ENCODE results near the gene TEP1.

The TEP1 gene

DNA sequence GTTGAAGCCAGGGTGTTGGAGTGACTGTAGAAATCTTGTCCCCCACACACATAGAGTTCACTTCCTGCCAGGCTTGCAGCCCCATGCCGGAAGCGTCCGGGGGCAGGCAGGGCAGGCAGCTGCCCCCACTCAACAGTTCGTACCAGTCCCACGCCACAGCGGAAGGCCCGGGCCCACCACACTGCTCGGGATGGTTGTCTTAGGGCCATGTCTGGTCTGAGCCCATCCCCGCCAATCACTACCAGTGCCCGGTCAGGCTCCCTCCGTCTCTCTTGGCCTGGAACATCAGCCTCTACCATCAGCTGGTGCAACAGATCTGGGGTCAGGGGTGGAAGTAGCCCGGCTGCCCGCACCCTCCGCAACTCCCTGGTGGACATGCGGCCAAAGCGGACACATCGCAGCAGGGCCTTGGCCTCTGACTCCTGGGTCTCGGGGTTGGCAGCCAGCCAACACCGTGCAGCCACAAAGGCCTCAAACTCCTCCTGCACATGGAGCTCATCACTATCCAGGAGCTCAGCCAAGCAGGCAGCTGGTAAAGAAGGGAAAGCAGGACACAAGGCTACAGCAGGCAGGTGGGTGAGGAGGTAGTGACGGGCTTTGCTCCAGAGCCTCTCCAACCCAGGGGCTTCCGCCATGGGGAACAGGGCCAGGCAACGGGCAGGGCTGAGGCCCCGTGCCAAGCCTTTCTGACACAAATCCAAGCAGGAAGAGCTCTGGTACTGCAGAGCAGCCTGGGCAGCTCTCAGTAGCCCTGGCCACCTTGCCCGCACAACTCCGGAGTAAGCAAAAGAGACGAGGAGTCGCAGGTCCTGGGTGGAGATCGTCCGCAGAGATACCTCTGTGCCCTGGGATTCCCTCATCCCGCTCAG lies 16.7 kb upstream of the TEP1 start:
- no peak for DNase-seq (ENCODE audit: low read depth in 2 of 2)

DNA sequence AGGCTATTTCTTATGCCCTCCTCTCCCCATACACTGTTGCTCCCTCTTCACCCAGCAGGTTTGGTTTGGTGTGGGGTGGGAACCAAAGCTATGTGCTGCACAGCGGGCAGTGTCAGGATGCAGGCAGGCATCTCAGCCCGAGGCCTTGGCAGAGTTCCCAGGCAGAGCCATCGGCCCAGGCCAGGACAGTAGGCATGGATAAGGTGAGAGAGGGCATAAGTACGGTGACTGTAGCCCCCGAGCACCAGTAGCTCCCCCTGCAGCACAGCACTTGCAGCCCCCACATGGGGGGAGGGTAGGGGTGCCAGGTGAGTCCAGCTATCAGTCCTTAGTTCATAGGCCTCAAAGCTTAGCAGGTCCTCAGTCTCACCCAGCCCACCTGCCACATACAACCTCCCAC lies 15.5 kb upstream of the TEP1 start:
- DNase-seq (ENCODE audit: low read depth in 2 of 2), result no peak

DNA sequence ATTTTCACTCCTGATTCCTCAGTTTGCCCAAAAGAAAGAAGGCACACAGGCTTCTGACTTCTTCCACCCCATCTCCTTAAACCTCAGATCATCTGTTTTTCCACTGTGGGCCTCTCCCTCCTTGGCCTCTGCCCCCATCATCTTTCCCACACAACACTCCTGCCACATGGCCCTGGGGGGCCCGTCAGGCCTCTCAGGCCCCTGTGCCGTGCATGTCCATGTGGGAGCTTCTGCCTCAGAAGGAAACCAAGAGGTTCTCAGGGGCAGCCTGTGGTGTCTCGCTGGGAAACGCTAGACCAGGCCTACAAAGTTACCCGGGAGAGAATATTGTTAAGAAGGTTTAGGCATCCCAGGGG lies 14.7 kb upstream of the TEP1 start:
- no peak for DNase-seq (ENCODE audit: low read depth in 2 of 2)

DNA sequence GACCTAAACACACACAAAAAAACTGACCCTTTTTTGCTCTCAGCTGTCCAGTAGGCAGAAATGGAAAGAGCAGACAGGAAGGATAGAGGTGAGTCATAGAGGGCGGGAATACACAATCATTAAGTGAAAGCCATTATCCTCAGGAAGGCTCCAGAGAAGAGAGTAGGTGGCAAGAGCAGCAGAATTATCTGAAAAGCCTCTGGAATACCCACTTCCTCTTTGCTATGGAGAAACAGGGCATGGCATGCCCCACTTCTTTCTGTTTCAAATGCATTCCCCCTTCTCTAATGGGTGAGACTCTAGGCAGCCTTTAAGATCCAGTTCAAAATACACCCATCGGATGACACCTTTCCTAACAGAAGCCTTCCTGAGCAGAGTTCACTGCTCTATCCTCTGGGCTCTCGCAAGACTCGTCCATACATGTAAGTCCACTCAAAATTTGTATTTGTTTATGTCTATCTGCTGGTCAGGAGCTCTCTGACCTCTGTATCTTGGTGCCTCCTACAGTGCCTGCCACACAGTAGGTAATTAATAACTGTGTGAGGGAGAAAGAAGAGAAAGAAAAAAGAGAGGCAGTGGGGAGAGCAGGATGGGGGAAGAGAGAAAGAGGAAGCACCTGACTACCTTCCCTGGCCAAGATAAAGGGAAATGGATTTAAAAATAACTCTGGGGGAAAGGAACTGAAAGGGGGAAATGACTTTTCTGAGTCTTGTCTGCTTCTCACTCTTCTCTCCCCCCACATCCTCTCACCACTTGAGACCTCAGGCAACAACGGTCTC lies 14.1 kb upstream of the TEP1 start:
- peak in 1 of 2 experiments; percentile 12 for DNase-seq (ENCODE audit: low read depth in 2 of 2)

DNA sequence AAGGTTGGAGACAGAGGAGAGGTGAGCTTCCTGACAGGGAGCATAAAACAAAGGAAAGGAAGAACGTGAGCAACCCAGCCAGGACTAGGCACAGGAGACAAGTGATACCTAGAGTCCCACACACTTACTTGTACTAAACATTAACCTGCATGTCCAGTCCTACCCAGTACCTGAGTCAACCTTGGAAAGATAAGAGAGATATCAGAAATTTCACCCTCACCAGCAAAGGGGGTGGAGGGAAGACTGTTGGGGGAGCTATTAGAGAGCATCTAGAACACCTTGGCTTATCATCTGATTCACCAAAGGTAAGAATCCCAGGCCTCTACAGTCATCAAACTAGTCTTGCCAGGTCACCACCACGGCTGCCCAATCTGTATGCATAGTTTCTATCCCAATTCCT lies 11.6 kb upstream of the TEP1 start:
- DNase-seq (ENCODE audit: low read depth in 2 of 2), result no peak

DNA sequence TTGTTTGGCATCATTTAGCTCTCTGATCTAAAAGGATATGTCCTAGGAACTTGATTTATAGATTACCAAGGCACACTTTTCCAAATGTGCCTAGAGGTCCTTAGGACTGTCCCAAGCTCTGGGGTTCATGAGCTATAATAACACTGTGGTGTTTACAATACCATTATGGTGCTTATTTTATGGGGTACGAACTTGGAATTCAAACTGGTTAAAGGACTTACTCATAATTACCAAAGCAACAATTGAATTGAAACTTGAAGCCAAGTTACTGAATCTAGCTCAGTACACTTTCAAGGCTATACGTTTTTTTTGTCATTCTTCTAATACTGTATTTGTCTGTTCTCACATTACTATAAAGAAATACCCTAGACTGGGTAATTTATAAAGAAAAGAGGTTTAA lies 9.6 kb upstream of the TEP1 start:
- DNase-seq (ENCODE audit: low read depth in 2 of 2), result no peak

DNA sequence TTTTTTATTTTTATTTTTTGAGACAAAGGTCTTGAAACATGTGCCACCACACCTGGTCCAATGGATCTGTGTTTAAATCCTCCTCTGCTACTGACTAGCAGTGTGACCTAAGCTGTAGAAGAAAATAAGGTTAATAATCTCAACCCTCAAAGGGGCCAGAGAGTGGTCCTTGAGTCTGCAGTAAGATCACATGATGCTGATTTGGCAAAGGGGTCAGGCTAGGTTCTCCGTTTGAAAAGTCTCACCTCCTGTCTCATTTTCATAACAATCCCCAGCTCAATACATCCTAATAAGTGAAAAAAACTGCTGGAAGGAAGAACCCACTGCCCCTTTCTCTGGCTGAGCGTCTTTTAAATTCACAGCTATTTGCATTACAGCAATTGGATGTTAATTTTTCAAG lies 8.0 kb upstream of the TEP1 start:
- no peak for DNase-seq (ENCODE audit: low read depth in 2 of 2)

DNA sequence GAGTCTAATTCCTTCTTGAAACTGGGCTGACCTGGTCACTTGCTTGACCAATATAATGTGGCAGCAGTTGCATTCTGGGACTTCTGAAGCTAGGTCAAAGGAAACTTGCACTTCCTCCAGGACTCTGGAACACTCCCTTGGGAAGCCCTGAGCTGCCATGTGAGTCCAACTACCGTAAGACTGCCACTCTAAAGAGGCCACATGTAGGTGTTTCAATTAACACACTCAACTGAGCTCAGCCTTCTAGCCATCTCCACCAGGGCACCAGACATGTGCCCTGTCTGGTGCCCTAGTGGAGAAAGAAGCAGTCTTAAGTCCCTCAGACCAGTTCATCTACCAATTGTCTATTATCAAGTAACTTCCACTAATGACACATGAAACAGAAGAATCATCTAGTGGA lies 6.1 kb upstream of the TEP1 start:
- no peak for DNase-seq (ENCODE audit: low read depth in 2 of 2)

DNA sequence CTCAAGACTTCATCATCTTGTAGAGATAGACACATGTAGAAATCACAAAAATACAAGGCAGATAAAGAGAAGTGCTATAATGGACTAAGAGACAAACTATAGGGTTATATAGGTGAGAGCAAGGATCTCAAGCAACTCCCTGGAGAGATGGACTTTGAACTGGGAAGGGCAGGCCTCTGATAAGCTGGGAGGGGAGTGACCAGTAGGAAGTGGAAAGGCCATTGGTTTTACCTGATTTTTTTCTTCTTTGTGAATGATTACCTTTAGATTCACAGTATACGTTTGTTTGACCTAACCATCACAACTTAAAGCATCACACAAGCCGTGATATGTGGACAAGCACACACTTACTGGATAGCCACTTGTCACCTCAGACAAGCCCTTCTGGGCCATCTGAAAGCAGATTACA lies 5.2 kb upstream of the TEP1 start:
- DNase-seq (ENCODE audit: low read depth in 2 of 2), result no peak

DNA sequence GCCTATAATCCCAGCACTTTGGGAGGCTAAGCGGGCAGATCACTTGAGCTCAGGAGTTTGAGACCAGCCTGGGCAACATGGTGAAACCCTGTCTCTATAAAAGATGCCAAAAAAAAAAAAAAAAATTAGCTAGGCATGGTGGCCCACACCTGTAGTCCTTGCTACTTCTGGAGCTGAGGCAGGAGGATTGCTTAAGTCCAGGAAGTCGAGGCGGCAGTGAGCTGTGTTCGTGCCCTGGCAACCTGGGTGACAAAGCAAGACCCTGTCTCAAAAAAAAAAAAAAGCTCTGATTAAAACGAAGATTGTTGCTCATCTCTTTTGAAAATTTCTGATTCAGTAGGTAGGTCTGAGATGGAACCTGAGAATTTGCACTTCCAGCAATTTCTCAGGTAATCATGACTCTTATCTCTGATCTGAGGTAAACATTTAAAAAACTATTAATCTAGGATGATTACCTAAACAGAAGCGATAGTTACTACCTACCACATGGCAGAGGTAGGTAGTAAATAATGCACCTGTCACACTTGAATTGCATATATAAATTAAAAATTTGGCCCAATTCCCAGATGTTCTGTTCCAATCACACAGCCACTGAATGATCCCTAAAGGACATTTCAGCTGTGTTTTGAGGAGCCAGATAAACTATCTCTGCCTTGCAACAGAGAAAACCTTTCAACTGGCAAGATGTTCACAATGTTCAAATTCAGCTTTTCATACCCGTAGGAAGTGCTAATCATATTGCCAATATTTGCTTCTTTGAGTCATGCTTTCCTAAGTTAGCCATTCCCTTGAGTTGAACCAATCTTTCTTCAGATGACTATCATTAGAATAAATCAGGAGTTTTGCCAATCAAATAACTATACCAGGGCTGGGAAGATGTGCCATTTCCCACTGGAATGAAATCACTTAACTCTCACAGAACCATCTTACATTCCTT lies 4.2 kb upstream of the TEP1 start:
- DNase-seq (ENCODE audit: low read depth in 2 of 2), result no peak

DNA sequence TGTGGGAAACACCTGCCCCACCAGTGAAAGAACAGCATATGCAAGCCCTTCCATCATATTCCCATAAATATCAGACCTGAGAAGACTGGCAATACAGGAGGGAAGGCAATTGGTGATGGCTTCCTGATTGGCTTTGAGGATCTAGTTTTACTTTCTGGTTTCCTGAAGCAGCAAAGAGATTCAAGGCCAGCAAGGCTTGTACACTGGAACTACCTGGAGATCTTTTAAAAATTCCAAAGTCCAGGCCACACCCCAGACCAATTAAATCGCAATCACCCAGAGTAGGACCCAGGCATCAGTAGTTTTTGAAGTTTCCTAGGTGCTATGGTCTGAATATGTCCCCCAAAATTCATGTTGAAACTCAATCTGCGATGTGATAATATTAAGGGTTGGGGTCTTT lies 2.9 kb upstream of the TEP1 start:
- DNase-seq (ENCODE audit: low read depth in 2 of 2), result no peak

DNA sequence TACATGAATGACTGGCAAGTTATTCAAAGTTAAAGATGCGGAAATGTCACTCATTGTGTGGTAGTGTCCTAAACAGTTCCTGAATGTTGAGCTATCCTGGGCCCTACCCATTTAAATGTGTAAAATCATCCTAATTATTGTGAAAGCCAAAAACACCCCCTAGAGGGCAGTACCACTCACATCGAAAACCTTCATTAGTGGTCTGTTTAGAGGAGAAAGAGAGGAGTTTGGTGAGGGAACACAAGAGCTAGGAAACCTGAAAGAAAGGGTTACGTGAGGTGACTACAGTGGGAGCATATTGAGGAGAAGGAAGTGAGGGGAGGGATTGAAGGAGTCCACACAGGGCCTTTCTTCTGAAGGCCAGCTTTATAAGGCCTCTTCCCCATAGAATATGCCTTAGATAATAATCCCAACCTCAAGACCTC lies 2.5 kb upstream of the TEP1 start:
- peak; percentile 27 to 29 for DNase-seq (ENCODE audit: low read depth in 2 of 2)

DNA sequence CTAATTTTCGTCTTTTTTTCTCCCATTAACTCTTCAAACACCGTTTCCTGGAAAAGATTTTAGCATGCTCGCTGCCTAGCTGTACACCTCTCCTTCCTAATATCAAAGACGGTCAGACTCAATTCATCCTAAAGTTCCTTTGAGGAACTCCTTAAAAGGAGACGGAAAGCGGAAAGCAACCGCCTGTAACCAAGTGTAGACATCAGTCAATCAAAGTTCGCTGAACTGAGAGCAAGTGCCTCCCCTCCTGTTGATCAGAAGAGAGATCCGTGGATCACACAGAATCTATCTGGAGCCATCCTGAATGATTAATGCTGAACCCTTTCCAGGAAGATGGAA lies 412 bp upstream of the TEP1 start:
- DNase-seq (ENCODE audit: low read depth in 2 of 2), result no peak

DNA sequence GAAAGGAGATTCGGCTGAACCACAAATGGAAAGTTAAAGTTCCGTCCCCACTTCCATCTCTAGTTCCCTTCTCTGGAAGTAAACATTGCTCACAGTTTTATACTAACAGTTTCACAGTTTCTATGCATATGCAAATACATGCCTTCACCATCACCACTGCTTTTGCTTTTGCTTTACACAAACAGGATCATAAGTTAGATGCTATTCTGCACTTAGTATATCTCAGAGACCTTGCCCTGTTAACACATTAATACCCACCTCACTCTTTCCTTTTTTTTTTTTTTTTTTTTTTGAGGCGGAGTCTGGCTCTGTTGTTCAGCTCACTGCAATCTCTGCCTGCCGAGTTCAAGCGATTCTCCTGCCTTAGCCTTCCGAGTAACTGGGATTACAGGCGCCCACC lies 890 bp downstream of the TEP1 start:
- DNase-seq (ENCODE audit: low read depth in 2 of 2), result no peak

DNA sequence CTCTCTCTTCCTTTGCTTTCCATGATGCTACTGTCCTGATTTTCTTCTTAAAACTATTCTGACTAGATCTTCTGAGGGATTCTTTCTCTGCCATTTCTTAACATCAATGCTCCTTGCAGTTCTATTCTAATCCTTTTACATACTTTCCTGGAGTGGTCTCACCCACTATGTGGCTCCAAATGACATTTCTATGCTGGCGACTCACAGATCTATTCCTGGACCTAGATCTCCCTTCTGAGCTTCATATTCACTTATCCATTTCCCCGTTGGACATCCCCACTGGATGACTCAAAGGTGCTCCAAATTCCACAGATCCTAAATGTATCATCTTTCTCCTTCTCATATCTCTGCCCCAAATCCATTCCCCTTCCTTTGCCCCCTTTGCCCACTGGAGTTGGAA lies 4.1 kb downstream of the TEP1 start:
- DNase-seq (ENCODE audit: low read depth in 2 of 2), result peak; percentile 32 to 35

DNA sequence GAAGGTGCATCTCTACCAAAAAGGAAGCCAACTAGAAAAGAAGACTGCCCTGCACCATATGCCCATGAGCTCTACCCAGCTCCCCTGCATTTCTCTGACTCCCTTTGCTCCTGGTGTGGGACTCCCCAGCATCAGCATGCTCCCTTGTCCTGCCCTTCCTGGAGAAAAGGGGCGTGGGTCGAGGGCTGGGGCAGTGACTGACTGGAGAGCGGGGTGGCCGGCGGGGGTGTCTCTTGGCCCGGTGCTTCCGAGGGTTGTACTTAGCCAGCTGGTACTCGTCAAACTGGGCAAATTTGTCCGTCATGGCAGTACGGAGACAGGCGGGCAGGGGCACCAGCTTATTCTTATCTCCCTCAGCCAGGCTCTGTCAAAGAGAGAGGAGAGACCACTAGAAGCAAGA lies 9.8 kb downstream of the TEP1 start:
- no peak for DNase-seq (ENCODE audit: low read depth in 2 of 2)

DNA sequence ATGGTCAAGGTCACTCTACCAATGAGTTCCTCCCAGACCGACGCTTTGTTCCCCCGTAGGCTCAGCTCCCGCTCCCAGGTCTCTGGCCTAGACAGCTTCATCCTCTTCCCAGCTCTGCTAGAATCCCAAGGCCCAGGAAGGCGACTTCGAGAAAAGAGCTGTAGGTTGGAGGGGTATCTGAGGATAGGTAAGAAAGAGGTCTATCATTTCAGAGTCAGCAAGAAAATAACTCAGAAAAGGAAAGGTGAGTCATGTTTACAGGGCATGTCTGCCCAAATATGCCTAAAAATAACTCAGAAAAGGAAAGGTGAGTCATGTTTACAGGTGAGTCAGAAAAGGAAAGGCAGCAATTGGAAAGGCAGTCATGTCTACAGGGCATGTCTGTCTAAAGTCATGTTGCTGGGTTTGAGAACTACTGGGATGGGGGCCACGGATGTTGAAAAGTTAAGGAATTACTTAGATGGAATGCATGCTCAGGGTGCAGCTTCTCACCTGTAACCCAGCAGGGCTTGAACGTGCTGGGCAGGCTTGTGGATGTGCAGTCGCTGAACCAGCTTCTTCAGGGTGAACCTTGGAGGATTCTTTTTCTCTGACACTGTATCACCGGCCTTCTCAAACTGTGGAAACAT lies 12.2 kb downstream of the TEP1 start:
- no peak for DNase-seq (ENCODE audit: low read depth in 2 of 2)

DNA sequence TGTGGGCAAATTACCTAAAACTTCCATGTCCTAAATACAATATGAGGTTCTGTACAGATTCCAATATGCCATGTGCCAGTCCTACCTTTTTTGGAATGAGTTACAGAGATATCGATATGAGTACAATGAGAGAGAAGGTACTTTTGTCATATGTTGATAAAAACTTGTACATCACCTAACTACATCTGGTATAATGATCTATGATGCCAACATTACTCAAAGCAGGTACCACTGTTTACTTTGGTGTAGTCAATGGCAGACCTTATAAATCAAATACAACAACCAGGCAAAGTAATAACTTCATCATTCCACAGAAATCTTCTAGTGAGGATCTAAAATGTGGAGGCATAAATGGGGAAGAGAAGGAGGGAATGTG lies 12.7 kb downstream of the TEP1 start:
- DNase-seq (ENCODE audit: low read depth in 2 of 2), result no peak

DNA sequence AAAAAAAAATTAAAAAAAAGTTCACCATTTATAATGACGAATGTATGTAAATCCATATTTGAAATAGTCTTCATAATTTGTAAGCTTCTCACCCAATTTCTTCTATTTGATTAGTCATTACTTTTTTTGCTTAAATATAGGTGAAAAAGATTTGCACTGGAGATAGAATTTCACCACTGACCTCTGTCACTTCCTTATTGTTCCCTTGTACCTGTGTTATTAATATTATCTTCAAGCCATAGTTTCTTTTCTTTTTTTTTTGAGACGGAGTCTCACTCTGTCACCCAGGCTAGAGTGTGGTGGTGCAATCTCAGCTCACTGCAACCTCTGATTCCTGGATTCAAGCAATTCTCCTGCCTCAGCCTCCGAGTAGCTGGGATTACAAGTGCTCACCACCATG lies 15.8 kb downstream of the TEP1 start:
- no peak for DNase-seq (ENCODE audit: low read depth in 2 of 2)

DNA sequence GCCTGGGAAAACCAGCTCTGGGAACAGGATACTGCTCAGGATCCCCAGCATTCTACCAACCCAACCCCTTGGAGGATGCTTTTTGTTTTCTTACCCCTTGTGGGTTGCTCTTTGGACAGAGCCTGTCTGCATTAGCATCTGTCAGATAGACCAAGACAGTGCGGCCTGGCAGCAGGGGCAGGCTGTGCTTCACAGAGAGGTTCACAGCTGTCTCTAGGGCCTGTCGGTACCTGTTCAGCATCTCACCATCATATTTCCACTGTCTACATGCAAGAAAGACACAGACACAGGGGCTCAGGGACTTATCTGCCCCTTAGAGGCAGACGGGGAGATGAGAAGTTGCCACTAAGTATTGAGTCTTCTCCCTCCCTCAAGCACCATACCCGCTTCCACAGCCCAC lies 21.8 kb downstream of the TEP1 start:
- DNase-seq (ENCODE audit: low read depth in 2 of 2), result no peak

DNA sequence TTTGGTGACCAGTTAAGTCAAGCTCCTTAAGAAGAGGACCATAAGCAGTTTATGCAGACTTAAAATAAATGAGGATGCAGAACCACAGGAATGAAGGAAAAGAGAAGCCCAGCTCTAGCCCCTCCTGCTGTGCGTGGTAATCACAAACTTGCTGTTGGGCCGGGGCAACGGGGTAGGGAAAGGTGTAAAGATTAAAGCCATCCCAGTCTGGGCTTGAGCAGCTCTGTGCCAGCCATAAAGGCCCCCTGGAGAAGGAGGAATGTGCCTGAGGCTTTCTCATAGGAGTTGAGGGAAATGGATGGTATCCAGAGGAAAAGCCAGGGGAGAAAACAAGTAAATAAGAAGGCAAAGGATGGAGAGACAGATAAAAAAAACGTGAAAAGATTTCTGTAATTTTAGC lies 25.1 kb downstream of the TEP1 start:
- no peak for DNase-seq (ENCODE audit: low read depth in 2 of 2)

DNA sequence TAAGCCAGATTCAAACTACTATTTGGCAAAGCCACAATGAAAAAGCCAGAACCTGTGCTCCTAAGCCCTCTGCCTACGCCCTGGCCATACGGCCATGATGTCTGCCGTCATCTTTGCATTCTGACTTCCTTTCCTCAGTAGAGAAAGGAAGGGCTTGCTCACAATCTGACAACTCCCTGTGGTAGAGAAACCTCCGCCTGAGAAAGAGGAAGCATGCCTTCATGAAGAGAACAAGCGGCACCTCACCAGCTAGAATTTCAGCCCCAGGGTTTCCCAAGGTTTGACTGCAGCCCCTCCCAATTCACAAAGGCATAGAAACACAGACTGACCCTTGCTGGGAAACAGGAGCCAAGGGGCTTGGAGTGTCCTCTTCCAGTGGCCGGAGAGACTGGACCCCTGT lies 25.7 kb downstream of the TEP1 start:
- DNase-seq (ENCODE audit: low read depth in 2 of 2), result no peak

Data from fibroblast of skin of left quadriceps (primary cell).